ENCODE measurements around the gene LORICRIN.

The LORICRIN gene

DNA sequence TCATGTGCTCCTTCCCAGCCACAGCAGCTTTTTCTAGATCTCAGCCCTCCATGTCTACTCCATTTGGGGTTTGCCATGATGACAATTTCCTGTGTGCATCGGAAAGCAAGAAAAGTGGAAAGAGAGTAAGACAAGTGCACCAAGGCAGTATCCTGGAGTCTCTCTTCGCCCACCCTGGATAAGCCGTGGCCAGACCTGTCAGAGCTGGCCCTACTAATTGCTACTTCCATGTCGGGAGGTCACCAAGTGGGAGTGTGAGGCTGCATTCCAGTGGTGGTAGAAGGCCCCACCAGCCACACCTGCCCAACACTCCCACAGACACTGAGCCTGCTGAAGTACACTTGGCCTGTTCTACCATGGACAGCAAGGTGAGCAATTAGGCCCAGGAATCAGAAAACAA is 14.0 kb upstream of the LORICRIN start (continued):
- TF ChIP-seq, protein P1, sequence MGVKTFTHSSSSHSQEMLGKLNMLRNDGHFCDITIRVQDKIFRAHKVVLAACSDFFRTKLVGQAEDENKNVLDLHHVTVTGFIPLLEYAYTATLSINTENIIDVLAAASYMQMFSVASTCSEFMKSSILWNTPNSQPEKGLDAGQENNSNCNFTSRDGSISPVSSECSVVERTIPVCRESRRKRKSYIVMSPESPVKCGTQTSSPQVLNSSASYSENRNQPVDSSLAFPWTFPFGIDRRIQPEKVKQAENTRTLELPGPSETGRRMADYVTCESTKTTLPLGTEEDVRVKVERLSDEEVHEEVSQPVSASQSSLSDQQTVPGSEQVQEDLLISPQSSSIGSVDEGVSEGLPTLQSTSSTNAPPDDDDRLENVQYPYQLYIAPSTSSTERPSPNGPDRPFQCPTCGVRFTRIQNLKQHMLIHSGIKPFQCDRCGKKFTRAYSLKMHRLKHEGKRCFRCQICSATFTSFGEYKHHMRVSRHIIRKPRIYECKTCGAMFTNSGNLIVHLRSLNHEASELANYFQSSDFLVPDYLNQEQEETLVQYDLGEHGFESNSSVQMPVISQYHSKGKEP (tag by site-specific recombination; IDR thresholded peaks at IDR 0.05), result no peak
- no peak for TF ChIP-seq ZEB2 (tag by site-specific recombination; IDR thresholded peaks at IDR 0.05)
- no peak for TF ChIP-seq ZNF221 (tag by site-specific recombination; IDR thresholded peaks at IDR 0.05; ENCODE audit: borderline replicate concordance)
- no peak for TF ChIP-seq ZNF292 (tag by site-specific recombination; IDR thresholded peaks at IDR 0.05; ENCODE audit: borderline replicate concordance, low read depth)
- no peak for TF ChIP-seq TRIM28 (IDR thresholded peaks at IDR 0.05; ENCODE audit: borderline replicate concordance, low read length)
- no peak for TF ChIP-seq ZNF19 (tag by site-specific recombination; IDR thresholded peaks at IDR 0.05; ENCODE audit: low read depth)
- no peak for TF ChIP-seq ZNF335 (tag by site-specific recombination; conservative IDR thresholded peaks at IDR 0.05)
- TF ChIP-seq KLF7 (tag by site-specific recombination; IDR thresholded peaks at IDR 0.05; ENCODE audit: borderline replicate concordance), result no peak
- TF ChIP-seq SALL2 (tag by site-specific recombination; IDR thresholded peaks at IDR 0.05; ENCODE audit: borderline replicate concordance), result no peak

DNA sequence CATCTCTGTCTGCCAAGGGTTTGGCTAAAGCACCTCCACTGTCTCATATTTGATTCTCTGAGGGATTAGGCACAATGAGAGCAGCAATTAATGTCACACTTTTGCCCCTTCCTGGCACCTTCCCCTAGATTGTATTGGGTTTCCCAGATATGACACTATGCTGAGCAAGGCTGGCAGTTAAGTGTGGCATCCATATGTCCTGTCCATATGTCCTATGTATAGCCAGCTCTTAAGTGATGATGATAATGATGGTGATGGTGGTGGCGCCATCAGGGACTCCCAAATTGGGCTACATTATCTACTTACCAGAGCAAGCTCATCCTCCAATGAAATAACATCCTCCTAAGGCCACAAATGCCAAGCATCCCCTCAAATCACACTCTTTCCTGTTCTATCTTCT is 13.5 kb upstream of the LORICRIN start:
- Histone ChIP-seq H3K27ac (ENCODE audit: extremely low read depth, low read depth, low read length) (no peak overlapping the region), H3K4me1 (ENCODE audit: control insufficient read depth, insufficient read depth, low read length) (no peaks in the 10 kb centered on the region), H3K9me3 (ENCODE audit: control insufficient read depth, insufficient read depth, low read depth, low read length) (no peaks in the 10 kb centered on the region), H3K4me3 (ENCODE audit: low read depth, low read length) (no peak overlapping the region), H3K36me3 (ENCODE audit: control insufficient read depth in 2 of 2, insufficient read depth in 1 of 2, low read length in 2 of 2) (no peaks in the 10 kb centered on the region)
- ChIA-PET CTCF (no interaction called here), POLR2A (no interaction called here)
- TF ChIP-seq ZNF214 (tag by site-specific recombination; IDR thresholded peaks at IDR 0.05; ENCODE audit: borderline replicate concordance), result no peak
- TF ChIP-seq ZNF19 (tag by site-specific recombination; IDR thresholded peaks at IDR 0.05; ENCODE audit: low read depth), result no peak
- no peak for TF ChIP-seq GLIS1 (tag by site-specific recombination; IDR thresholded peaks at IDR 0.05)
- no peak for TF ChIP-seq ZNF777 (tag by site-specific recombination; IDR thresholded peaks at IDR 0.05; ENCODE audit: borderline replicate concordance)
- TF ChIP-seq ZNF600 (tag by site-specific recombination; IDR thresholded peaks at IDR 0.05), result no peak
- TF ChIP-seq ZNF785 (tag by site-specific recombination; IDR thresholded peaks at IDR 0.05), result no peak
- TF ChIP-seq KLF8 (tag by site-specific recombination; IDR thresholded peaks at IDR 0.05), result no peak
- no peak for TF ChIP-seq ZNF157 (tag by site-specific recombination; IDR thresholded peaks at IDR 0.05)

DNA sequence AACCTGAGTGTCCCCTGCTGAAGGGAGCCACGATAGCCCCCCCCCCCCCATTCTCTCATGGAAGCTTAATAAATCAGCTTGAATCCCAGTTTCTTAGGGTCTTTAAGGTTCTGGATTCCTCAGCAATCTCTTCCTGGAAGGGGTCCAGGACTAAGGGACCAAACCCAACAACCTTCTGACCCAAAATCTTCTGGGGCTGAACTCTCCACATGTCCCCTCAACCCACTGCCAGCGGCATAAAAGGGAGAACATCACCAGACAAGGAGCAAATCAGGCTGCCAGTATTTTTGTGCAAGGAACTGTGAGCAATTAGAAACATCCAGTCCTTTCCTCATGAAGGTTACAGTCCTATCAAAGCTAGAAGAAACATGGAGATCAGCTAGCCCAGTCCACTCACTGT is 12.7 kb upstream of the LORICRIN start:
- CTCF ChIA-PET, result interaction anchor here (0.7 to 1.3 kb wide), 2 partner anchors 18 to 1406 kb away, joined by 3 read pairs; no protein-coding TSS in a partner anchor
- Histone ChIP-seq H3K27ac (ENCODE audit: extremely low read depth, low read depth, low read length) (no peak overlapping the region), H3K4me1 (ENCODE audit: control insufficient read depth, insufficient read depth, low read length) (no peaks in the 10 kb centered on the region), H3K36me3 (ENCODE audit: control insufficient read depth in 2 of 2, insufficient read depth in 1 of 2, low read length in 2 of 2) (no peaks in the 10 kb centered on the region), H3K4me3 (ENCODE audit: low read depth, low read length) (no peak overlapping the region), H3K9me3 (ENCODE audit: control insufficient read depth, insufficient read depth, low read depth, low read length) (no peaks in the 10 kb centered on the region)
- POLR2A ChIA-PET, result no interaction called here
- TF ChIP-seq REPIN1 (tag by site-specific recombination; IDR thresholded peaks at IDR 0.05; ENCODE audit: low read depth) (no peak), ZNF324 (tag by site-specific recombination; IDR thresholded peaks at IDR 0.05) (no peak), SCRT1 (tag by site-specific recombination; IDR thresholded peaks at IDR 0.05; ENCODE audit: borderline replicate concordance) (no peak)

DNA sequence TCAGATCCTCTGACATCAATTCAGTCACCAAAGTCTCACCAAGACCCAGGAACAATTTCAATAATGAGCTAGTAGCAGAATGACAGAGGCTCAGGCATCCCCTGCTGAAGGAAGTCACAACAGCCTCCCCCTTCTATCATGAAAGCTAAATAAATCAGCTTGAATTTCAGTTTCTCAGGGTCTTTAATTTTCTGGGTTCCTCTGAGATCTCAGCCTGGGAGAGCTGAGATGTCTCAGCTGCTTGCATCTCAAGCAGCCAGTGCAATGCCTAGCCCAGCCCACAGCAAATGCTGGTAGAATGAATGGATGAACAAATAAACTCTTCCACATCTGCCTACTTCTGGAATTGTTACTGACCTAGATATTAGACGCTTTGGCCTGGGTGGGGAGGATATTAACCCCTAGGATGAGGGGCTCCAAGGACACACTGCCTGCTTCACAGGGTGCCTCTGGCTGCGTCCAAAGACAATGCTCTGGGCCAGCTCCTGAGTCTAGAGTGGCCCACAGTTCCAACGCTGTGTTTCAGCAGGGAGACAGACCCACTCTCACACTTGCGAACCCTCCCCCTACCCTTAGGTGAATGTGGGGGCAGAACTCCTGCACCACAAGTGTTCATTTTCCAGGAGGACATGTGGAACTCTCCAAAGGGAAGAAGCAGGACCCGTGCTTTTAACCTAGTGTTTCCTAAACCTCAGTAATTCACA is 11.2 kb upstream of the LORICRIN start:
- no peaks in the 10 kb centered on the region for H3K4me1 ChIP-seq (ENCODE audit: control insufficient read depth, insufficient read depth, low read length)
- ChIA-PET CTCF (interaction anchor here (0.9 kb wide), 1 partner anchor 9 kb away, joined by 5 read pairs; no protein-coding TSS in a partner anchor), POLR2A (no interaction called here)
- H3K4me3 ChIP-seq (ENCODE audit: low read depth, low read length), result no peak overlapping the region
- no peak for TF ChIP-seq ZNF549 (tag by site-specific recombination; IDR thresholded peaks at IDR 0.05)
- no peak for TF ChIP-seq ZNF510 (tag by site-specific recombination; IDR thresholded peaks at IDR 0.05; ENCODE audit: insufficient replicate concordance)
- TF ChIP-seq ZBTB17 (tag by site-specific recombination; IDR thresholded peaks at IDR 0.05), result peak; percentile 44; the same call in 1 of the 2 replicates
- no peak for TF ChIP-seq ZNF521 (tag by site-specific recombination; IDR thresholded peaks at IDR 0.05)
- no peaks in the 10 kb centered on the region for H3K36me3 ChIP-seq (ENCODE audit: control insufficient read depth in 2 of 2, insufficient read depth in 1 of 2, low read length in 2 of 2)
- no peak overlapping the region for H3K27ac ChIP-seq (ENCODE audit: extremely low read depth, low read depth, low read length)
- no peaks in the 10 kb centered on the region for H3K9me3 ChIP-seq (ENCODE audit: control insufficient read depth, insufficient read depth, low read depth, low read length)

All from HEK293 (cell line).